SKM-1 treated with dmso at 0.1 percent for 144 hours (cell line): ENCODE measurements around the gene UBA6.

Experiments
- DNase-seq: peaks from one replicate; lab custom pipeline; 2025; ENCODE audit not compliant: unreplicated experiment; lab: John Stamatoyannopoulos, UW

UBA6 gene

DNA sequence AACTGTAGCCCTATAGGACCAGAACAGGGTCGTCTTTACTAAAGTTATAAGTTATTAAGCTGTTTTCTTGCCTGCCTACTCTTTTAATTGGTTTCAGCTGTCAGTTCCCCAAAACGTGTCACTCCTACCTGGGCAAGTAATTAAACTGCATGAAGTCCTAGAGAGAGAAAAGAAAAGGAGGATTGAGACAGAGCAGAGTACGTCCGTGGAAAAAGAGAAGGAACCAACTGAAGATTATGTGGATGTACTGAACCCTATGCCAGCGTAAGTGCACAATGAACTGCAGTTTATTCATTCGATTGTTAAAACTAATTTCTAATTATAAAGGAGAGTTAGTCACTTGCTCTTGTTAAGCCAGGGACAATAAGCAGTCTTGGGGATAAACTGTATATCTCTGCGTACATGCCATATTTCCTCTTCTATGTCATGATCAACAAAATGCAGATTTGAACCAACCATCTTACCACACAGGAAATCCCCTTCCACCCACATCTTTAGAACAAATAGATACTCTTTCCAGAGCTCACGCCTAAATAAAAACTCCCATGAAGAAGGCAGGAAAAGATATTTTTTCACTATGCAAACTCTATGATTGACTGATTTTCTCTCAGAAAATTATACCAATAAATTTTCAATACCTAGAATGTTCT lies 119.6 kb downstream of the UBA6 start:
- DNase-seq: no peak

DNA sequence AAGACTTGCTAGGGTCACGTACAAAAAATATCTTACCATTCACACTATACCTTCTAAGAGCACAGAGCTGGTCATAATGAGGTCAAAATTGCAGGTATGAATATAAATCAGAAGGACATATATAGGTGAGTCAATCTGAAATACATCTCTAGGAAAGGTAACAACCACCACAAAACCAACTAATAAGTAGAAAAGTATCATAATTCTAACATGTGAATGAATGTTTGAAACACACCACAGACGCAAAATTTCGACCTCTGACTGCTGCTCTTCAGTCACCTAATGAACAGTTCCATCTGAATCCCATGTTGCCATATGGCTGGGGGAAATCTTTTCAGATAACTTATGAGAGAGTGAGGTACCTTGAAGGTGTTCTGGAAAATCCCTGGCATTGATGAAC lies 120.4 kb downstream of the UBA6 start:
- no peak for DNase-seq

DNA sequence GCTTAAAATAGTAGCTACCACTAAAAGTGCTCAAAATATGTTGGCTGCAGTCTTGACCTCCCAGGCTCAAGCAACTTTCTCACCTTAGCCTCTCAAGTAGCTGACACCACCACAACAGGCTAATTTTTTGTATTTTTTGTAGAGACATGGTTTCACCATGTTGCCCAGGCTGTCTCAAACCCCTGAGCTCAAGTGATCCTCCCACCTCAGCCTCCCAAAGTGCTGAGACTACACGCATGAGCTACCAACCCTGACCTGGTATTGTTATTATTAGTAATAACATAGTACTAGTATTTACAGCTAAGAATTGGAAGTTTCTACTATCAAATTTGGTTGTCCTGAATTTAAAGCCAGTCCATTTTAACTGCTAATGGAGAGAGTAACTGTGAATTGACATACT lies 124.4 kb downstream of the UBA6 start:
- DNase-seq: no peak

DNA sequence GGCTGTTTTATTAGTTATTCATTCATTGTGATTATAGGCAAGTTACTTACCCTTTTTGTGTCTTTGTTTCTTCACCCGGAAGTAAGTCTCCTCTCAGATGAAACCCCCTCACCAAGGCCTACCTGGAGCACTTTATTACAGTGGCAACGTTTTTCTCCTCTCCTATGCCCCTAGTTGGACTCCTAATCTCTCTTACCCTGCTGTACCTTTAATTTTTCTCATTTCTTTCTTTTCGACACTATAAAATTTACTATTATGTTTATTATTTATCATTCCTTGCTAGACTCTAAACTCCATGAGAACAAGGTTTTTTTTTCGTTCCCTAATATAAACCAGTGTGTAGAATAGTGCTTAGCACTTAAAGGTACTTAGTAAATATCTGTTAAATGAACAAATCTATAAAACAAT lies 124.9 kb downstream of the UBA6 start:
- no peak for DNase-seq

DNA sequence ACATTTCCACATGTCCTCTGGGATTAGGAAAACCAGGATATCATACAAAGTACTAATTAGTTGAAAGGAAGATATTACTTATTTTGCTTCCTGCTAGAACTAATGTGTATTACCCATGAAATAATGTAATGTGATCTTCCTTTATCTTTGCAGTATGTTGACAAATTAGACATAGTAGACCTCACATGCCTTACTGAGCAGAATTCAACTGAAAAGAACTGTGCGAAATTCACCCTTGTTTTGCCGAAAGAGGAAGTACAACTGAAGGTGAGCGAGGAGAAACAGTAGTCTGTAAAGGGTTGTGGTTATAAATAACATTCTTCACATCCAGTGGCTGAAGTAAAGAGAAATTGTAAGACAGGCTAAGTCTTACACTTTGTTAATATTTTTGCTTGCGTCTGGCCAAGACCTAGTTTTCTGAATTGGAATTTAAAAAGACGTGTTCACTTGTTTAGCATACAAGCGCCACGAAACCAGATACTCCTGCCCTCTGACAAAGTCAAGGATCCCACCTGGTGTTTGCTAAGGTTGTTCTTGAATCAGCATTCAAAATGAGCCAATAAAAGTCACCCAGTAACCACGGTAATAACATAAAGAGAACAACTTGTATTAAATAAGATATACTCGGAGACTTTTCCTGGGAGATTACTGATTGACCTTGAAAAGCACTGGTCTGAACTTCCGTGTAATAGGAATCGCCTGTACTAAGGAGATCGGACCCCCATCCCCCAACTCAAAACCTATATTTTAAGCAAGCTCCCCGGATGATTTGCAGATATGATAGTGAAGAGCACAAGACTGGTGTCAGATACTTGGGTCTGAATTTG lies 125.5 kb downstream of the UBA6 start:
- peak; percentile 83 for DNase-seq

DNA sequence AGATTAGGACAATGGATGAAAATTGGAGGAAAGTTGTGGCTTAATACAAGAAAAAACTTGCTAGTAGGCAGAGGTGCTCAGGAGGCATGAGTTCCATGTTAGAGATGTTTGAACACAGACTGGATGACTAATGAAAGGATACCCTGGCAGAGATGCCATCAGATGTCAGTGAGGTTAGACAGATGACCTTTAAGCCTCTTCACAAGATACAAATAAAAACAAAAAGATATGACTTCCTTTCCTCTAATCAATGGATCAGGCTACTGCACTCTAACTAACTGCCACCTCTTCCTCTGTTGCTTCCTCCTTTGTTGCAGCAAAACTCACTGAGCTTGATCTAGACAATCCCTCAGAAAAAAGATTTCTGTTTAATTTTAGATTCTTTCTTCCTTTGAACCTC lies 127.8 kb downstream of the UBA6 start:
- DNase-seq: no peak

DNA sequence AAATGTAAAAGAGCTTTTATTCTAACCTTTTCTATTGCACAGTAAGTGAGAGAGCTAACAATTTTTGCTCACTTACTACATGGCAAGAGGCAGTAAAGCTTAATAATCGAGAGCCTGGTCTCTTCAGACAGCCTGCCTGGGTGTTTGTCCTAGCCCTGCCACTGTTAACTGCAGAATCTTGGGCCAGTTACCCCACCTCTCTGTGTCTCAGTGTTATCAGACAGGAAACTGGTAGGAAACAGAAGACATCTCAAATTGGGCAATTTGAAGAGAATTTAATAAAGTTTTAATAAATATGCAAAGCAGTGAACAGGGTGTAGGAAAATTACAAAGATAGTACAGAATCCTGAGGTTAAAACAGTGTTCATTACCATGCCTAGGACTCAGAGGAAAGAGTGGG lies 129.0 kb downstream of the UBA6 start:
- no peak for DNase-seq

DNA sequence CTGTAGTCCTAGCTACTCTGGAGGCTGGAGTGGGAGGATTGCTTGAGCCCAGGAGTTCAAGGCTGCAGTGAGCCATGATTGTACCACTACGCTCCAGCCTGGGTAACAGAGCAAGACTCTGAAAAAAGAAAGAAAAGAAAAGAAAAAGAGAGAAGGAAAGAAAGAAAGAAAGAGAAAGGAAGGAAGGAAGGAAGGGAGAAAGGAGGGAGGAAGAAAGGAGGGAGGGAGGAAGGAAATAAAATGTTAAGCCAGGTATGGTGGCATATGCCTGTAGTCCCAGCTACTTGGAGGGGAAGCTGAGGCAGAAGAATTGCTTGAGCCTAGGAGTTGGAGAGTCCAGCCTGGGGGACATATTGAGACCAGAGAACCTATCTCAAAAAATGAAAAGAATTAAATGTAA lies 130.4 kb downstream of the UBA6 start:
- DNase-seq: no peak

DNA sequence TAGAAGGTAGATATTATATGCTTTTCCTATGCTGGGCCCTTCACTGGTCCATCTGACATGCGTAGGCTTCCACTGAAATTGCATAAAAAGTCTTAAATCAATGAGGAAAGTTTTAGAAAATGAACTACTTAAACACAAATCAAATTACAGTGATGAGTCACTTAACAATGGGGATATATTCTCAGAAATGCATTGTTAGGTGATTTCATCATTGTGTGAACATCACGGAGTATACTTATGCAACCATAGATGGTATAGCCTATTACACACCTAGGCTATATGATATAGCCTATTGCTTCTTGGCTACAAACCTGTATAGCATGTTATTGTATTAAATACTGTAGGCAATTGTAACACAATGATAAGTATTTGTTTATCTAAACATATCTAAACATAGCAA lies 132.1 kb downstream of the UBA6 start:
- no peak for DNase-seq

DNA sequence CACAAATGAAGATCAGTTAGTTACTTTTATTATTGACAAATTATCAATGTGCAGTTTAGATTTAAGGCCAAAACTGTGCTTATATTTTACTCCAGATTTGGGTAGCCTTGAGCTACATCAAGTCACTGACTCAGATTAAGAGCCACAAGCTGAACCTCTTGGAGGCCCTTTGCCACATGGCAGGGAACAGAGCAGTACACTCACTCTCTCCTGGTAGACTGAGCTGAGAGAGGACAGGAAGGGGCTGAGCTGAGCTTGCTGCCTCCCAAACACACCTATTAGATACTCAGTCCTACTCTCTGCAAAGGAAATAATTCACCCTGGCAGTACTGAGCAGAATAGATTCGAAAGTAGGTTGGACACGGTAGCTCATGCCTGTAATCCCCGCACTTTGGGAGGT lies 134.6 kb downstream of the UBA6 start:
- no peak for DNase-seq

DNA sequence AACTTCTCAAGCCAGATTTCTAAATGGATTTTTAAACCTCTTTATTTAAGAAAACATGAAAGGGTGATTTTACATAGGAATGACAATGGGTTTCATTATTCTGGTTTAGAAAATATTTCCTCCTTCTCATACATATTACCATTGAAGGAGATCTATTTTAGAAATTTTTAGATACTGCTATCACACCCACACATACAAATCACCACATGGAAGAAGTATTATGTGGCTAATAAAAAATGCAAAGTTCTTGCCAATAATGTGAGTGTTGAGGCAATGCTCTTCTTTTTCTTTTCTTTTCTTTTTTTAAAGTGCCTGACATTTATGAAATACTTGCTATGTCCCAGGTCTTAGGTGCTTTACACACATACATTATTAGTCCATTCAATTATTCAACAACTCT lies 135.7 kb downstream of the UBA6 start:
- no peak for DNase-seq
